ENCODE measurements around the gene MAML2.

Gene MAML2

GRCh38 chr11:96342961-96343711, at the start of gene MAML2:
TSS of gene MAML2 (minus strand) at chr11:96343195. CDS start at chr11:96341895, 1,300 bp downstream.
- peak; percentile 79 for DNase-seq

DNA sequence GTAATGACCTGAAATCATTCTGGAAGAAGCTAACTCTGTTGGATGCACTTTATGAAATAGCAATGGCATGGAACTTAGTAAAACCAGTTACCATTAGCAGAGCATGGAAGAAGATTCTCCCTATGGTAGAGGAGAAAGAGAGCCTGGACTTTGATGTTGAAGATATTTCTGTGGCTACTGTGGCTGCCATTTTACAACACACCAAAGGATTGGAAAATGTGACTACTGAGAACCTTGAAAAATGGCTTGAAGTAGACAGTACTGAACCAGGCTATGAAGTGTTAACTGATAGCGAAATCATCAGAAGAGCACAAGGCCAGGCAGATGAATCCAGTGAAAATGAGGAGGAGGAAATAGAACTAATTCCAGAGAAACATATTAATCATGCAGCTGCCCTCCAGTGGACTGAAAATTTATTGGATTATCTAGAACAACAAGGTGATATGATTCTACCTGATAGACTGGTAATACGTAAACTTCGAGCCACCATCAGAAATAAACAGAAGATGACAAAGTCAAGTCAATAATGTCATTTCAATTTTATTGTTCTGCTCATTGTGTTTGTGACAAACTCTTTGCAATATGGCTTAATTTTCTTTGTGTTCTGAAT, 48.8 kb upstream of the MAML2 start:
- DNase-seq, result no peak

- DNase-seq, result no peak
These were observed 47.4 kb upstream of the MAML2 start for GRCh38 chr11:96390488-96390792.

DNA sequence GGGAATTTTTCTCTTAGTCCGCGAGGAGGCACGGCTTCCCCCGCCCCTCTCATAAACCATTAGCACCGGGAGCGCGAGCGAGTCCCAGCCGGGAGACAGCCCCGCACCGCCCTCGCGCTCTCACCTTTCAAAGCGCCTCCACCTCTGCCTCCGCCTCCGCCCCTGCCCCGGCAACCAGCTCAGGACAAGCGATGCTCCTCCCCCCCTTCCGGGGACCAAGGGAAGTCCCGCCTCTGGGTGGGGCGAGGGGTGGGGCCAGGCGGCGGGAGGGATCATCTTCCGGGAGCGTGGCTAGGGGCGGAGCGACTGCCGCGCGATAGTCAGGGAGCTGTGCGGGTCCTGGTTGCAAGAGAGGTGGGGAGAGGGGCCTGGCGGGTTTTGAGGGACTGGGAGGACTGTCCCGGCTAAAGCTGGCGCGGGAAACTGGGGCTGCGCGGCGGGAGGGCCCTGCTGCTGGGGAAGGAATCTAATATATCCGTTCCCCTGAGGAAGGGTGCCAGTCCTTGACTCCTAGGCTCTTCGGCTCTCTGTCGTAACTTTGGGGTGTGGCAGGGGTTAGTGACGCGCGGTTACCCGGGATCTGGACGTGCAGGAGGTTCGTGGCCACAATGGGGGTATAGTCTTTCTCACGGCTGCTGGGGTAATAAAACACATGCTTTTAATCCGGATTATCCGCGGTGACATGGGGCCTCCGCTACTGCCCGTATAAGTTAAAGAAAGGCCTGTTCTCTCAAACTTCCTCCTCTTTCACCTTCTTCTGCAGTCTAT, 46.9 kb upstream of the MAML2 start, which contains the start of the genes CCDC82 and JRKL:
Gene CCDC82 (minus strand): TSS at position 193 of the 768 bp plus-strand sequence. CDS start 5,165 bp downstream, outside the sequence.
Gene JRKL (plus strand): TSS at position 294 of the 768 bp plus-strand sequence. CDS start 637 bp downstream, outside the sequence.
- peak; percentile 87 for DNase-seq

- DNase-seq, result no peak
These were observed 46.1 kb upstream of the MAML2 start for GRCh38 chr11:96388891-96389719.

DNA sequence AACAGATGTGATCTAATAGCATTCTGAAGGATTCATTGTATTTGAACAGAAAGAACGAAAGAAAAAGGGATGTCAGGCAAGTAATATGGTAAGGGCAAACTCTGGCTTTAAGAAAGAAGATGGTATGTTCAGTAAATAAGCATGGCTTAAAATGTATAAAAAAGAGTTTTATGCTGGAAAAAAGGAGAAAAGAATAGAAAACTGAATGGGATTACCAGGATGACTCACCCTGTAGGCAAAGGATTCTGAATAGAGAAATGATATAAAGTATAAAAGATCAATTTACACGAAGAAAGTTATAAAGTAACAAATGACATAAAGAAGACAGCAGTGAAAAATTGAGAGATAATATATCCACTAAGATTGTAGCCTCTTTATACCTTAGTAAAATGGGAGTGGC, 42.2 kb upstream of the MAML2 start:
- DNase-seq, result no peak

GRCh38 chr11:96384156-96384555, 41.2 kb upstream of the MAML2 start:
- peak; percentile 71 for DNase-seq

DNA sequence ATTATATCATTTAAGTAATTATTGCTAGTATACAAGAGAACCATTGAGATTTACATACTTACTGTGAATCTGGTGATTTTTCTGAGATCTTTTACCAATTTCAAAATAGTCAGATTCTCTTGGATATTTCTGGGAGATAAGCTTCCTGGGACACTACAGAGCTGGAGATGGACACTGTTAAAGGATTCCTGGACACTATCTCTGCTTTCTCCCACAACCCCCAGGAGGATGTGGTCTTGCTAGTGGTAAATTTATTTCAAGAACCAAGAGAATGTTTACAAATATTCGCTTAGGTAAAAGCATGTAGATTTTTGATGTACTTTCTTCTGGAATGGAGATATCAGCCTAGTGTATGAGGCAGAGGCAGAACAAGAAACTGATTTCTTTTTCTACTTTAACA, 33.8 kb upstream of the MAML2 start:
- DNase-seq, result no peak

DNA sequence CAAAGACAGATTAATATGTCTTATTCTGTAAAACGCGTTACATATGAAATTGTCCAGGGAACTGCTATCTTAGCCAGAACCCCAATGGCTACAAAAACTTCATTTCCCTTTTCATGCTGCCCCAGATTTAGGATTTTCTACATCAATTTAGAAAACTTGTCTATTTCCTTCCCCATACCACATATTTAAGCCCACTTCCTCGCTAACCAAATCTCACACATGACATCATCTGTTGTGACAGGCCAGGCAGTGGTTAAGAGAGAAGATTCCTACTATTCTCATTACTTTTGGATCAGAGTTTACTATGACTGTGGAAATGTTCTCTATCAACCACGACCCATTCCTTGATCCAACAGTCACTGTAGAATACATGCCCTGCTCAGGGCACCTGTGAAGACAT, 30.8 kb upstream of the MAML2 start:
- DNase-seq, result no peak

DNA sequence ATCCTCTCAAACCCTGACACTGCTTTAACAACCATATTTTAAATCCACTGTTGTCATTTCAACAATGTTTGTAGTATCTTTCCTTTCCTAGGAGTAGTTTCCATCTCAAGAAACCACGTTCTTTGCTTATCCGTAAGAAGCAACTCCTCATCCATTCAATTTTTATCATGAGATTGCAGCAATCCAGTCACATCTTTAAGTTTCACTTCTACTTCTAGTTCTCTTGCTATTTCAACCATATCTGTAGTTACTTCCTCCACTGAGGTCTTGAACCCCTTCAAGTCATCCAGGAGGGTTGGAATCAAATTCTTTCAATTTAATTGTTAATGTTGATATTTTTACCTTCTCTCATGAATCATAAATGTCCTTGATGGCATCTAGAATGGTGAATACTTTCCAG, 24.3 kb upstream of the MAML2 start:
- no peak for DNase-seq

DNA sequence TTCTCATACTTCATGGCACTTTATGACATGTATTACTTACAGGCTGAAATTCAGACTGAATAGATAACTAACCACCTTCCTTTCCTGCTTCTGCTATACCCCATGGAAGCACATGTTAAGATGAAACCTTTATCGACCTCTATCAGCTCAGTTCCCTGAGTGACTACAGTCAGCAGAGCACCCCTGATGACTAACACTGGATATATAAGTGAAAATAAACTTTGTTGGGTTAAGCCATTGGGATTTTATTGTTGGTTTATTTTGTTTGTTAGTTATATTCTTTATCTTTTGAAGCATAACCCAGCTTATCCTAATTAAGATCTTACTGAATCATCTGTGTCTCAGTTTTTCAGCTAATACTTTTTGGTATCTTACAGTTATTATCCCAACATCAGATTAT, 23.0 kb upstream of the MAML2 start:
- DNase-seq, result no peak

- no peak for DNase-seq
These were observed 22.5 kb upstream of the MAML2 start for GRCh38 chr11:96365493-96365892.

- no peak for DNase-seq
These were observed 18.8 kb upstream of the MAML2 start for GRCh38 chr11:96361778-96362177.

GRCh38 chr11:96358321-96358720, 15.3 kb upstream of the MAML2 start:
- DNase-seq, result no peak

DNA sequence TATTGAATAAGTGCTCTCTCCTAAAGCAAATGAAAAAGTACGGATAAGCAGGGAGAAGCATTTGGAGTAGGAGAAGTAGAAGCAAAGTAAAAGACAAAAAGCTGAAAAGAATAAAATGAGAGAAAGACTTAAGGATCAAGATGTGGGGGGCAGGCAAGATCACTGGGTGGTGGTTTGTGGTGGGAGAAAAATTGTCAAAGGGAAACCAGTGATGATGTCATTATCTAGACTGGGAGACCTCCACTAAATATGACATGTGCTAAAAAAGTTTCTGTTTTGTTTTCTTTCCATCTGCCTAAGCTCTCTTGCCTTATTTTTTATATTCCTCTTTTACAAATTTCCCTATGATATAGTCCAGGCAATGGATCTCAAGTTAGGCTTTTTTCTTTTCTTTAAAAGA, 14.8 kb upstream of the MAML2 start:
- DNase-seq, result no peak

GRCh38 chr11:96356848-96357247, 13.9 kb upstream of the MAML2 start:
- DNase-seq, result no peak

GRCh38 chr11:96342014-96342960, 708 bp downstream of the MAML2 start:
- DNase-seq, result no peak

DNA sequence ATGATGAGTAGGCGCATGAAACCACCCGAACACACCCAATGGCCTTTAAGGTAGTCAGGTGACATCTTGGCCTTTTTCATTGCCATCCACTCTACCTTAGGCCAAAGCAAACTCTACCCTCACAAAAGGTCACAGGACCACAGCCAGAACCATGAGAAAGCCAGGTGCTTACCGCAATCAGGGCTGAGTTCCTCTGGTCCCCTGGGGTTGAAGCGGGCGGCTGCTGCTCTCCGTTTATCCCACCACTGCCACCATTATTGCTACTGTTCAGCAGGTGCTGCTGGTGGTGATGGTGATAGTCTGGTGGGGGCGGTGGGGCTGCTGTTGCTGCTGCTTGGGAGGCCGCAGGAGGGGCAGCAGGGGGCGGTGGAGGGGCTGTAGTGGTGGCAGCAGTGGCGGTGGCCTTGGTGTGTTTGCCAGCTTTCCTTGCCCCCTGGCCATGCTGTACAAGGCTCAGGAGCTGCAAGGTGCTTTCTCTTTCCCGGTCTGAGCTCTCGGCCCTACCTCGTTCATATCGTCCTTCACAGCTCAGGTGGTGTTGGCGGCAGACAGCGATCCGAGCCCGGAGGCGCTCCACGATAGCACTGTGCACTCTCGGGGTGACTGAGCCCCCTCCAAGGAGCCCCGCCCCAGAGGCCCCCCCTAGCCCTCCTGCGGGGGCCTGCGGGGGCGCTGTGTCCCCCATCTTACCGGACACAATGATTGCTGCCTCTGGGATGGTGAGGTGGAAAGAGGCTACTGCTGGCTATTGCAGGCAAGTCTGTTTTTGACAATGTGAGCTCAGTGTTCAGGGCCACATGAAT, 1.6 kb downstream of the MAML2 start:
- DNase-seq, result no peak

- DNase-seq, result no peak
These were observed 2.5 kb downstream of the MAML2 start for GRCh38 chr11:96340555-96340885.

GRCh38 chr11:96339706-96340554, 3.1 kb downstream of the MAML2 start:
- DNase-seq, result no peak
